RWPE1 (cell line): ENCODE data around the gene DNMBP.
"Not testable (repeated sequence)": the region's sequence is repeated elsewhere in the genome, so short reads cannot be mapped to it uniquely, and the experiment has no call there.

Experiments used
- CTCF ChIA-PET: fragments of 350-600 bp; sonication (Branson Sonifier 250); formaldehyde crosslinking; extraction: SDS; loops from one replicate; lab custom pipeline; 2021; lab: Yijun Ruan, JAX
- POLR2A ChIA-PET: fragments of 400-600 bp; formaldehyde crosslinking; extraction: SDS; loops from one replicate; lab custom pipeline; 2020; ENCODE audit warnings: antibody characterized with exemption; ENCODE audit not compliant: low non-redundant PET; lab: Yijun Ruan, JAX
- DNase-seq: peaks from one replicate; pipeline ENCODE4 v3.0.0; 2012; ENCODE audit warnings: low spot score
- H3K27ac ChIP-seq: fragments of 450-650 bp; 2 replicates; pipeline ENCODE4 v1.5.1; 2017
- CTCF ChIP-seq: fragments of 450-650 bp; conservative IDR thresholded peaks from 2 replicates; pipeline ENCODE4 v1.5.1; 2017; ENCODE audit warnings: low read depth, mild to moderate bottlenecking

Gene DNMBP

GRCh38 chr10:99874341-99875085, 135.2 kb downstream of the DNMBP start:
- DNase-seq, result no peak
- ChIA-PET CTCF (interaction anchor here (0.6 kb wide), 3 partner anchors 227 to 1631 kb away, joined by 4 to 5 read pairs (median 5); no protein-coding TSS in a partner anchor), POLR2A (no interaction called here)
- H3K27ac ChIP-seq, result no peak overlapping the region
- TF ChIP-seq CTCF, result no peak

GRCh38 chr10:99873846-99874245, 135.9 kb downstream of the DNMBP start:
- DNase-seq, result no peak
- ChIA-PET POLR2A (interaction anchor here (0.6 kb wide), 1 partner anchor 44 kb away, joined by 5 read pairs; no protein-coding TSS in a partner anchor), CTCF (no interaction called here)
- TF ChIP-seq CTCF, result no peak
- H3K27ac ChIP-seq, result no peak overlapping the region

DNA sequence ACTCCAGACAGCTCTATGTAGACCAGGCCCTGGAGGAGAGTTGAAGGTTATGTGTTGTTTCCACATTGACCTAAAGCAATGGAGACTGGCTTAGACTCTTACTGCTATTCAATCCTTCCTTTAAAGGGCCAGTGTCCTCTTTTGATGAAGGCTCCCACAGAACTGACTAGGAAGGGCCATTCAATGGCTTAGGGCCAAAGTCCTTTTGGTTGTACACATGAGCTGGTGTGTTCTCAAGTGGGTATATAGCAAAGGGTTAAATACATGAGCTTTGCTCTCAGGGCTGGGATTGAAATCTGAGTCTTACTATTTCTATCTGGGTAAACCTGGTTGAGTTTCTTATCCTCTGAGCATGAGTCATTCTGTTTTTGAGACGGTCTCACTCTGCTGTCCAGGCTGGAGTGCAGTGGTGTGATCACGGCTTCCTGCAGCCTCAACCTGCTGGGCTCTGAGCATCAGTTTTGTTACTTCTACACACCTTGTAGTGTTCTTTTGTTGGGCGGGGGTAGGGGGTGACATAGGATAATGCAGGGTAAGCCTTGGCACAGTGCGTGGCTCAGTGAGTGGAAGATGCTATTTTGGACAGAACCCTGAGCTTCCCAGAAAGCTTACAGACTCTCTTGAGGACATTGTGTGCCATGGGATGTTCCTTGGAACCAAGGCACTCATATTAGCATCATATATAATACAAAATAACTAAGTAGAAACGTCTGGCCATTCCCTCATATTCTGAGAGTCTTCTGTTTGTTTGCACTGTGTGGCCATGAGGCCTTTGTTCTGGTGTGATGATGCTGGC, 137.2 kb downstream of the DNMBP start:
- CTCF ChIA-PET, result interaction anchor here (0.6 to 1.4 kb wide), 3 partner anchors 13 to 80 kb away, joined by 4 to 7 read pairs (median 4); no protein-coding TSS in a partner anchor
- DNase-seq, result no peak
- TF ChIP-seq CTCF, result no peak
- H3K27ac ChIP-seq, result no peak overlapping the region
- POLR2A ChIA-PET, result no interaction called here

- POLR2A ChIA-PET, result no interaction called here
- CTCF ChIA-PET, result interaction anchor here (0.6 to 0.7 kb wide), 3 partner anchors 22 to 457 kb away, joined by 3 read pairs; no protein-coding TSS in a partner anchor
Observed at GRCh38 chr10:99870123-99870730, 139.5 kb downstream of the DNMBP start.

DNA sequence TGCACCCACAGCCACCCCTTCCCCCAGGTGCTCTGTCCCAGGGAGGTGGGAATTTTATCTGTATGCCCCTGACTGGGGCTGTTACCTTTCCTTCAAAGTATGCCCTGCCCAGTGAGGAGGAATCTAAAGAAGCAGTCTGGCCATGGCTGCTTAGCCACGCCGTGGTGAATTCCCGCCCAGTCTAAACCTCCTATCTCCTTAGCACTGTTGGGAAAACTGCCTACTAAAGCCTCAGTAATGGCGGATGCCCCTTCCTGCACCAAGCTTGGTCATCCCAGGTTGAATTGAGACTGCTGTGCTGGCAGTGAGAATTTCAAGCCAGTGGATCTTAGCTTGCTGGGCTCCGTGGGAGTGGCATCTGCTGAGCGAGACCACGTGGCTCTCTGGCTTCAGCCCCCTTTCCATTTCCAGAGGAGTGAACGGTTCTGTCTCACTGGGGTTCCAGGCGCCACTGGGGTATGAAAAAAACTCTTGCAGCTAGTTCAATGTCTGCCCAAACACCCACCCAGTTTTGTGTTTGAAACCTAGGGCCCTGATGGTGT, 140.1 kb downstream of the DNMBP start:
- TF ChIP-seq CTCF, result no peak
- H3K27ac ChIP-seq, result no peak overlapping the region
- ChIA-PET POLR2A (no interaction called here), CTCF (interaction anchor here (0.6 kb wide), 2 partner anchors 22 to 176 kb away, joined by 3 read pairs; no protein-coding TSS in a partner anchor)
- DNase-seq, result no peak

More at GRCh38 chr10:99870123-99870730, 139.5 kb downstream of the DNMBP start:
- H3K27ac ChIP-seq, result no peak overlapping the region
- DNase-seq, result no peak
- no peak for TF ChIP-seq CTCF

- DNase-seq, POLR2A ChIA-PET, H3K27ac ChIP-seq: not testable (repeated sequence)
- CTCF ChIA-PET, result interaction anchor here (0.7 kb wide), 1 partner anchor 18 kb away, joined by 3 read pairs; no protein-coding TSS in a partner anchor
Observed at GRCh38 chr10:99867250-99867649, 142.5 kb downstream of the DNMBP start.

- CTCF ChIA-PET, POLR2A ChIA-PET, DNase-seq, H3K27ac ChIP-seq: not testable (repeated sequence)
Observed at GRCh38 chr10:99863535-99864240, 146.1 kb downstream of the DNMBP start.
